AG09319 (cell line): ENCODE results near the gene ZMIZ2.
"Not testable (repeated sequence)": the region's sequence is repeated elsewhere in the genome, so short reads cannot be mapped to it uniquely, and the experiment has no call there.

Source experiments
- DNase-seq: peaks from one replicate; pipeline ENCODE4 v3.0.0-alpha.2; 2010; ENCODE audit warnings: low read depth; ENCODE audit errors: extremely low read depth
- TF ChIP-seq, protein P1 (sequence below): IDR thresholded peaks from 2 replicates; pipeline ENCODE4 v1.5.1; 2011; ENCODE audit warnings: low read depth, mild to moderate bottlenecking, inconsistent platforms, low read length, moderate library complexity

The ZMIZ2 gene

DNA sequence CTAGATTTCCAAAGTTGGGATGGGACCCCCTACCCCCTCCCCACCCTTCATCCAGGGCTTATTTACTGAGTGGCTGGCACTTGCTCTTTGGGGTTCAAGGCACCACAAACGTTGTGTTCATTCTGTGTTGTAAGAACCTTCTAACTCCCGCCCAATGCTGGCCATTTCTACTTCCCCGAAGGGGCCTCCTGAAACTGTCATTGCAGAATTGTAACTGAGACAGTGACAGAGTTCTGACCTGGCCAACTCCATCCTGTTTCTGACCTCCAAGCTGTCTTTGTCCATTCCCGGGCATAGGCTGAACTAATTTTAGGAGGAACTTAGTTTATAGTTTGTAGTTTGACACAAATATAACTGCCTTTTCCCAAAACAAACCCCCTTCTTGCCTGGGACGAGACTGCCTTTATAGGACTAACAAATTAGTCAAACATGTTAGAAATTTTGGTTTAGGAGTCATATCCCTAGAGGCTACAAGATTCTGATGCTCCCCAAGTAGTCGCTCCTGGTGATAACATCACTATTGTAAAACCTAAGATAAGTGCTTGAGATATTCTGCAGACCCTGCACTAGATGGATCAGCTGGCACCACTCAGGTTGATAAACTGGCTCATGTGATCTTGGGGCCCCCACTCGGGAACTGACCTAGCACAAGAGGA lies 34.8 kb upstream of the ZMIZ2 start:
- DNase-seq, result no peak
- TF ChIP-seq, protein P1, sequence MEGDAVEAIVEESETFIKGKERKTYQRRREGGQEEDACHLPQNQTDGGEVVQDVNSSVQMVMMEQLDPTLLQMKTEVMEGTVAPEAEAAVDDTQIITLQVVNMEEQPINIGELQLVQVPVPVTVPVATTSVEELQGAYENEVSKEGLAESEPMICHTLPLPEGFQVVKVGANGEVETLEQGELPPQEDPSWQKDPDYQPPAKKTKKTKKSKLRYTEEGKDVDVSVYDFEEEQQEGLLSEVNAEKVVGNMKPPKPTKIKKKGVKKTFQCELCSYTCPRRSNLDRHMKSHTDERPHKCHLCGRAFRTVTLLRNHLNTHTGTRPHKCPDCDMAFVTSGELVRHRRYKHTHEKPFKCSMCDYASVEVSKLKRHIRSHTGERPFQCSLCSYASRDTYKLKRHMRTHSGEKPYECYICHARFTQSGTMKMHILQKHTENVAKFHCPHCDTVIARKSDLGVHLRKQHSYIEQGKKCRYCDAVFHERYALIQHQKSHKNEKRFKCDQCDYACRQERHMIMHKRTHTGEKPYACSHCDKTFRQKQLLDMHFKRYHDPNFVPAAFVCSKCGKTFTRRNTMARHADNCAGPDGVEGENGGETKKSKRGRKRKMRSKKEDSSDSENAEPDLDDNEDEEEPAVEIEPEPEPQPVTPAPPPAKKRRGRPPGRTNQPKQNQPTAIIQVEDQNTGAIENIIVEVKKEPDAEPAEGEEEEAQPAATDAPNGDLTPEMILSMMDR, result no peak

DNA sequence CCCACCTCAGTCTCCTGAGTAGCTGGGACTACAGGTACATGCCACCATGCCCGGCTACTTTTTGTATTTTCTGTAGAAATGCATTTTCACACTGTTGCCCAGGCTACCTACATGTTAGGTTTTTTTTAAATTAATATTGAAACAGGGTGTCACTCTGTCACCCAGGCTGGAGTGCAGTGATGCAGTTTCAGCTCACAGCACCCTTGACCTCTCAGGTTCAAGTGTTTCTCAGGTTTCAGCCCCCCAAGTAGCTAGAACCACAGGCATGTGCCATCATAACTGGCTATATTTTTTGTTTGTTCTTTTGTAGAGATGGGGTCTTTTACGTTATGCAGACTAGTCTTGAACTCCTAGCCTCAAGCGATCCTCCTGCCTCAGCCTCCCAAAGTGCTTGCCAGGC lies 32.4 kb upstream of the ZMIZ2 start:
- TF ChIP-seq, protein P1, result no peak
- DNase-seq, result no peak

DNA sequence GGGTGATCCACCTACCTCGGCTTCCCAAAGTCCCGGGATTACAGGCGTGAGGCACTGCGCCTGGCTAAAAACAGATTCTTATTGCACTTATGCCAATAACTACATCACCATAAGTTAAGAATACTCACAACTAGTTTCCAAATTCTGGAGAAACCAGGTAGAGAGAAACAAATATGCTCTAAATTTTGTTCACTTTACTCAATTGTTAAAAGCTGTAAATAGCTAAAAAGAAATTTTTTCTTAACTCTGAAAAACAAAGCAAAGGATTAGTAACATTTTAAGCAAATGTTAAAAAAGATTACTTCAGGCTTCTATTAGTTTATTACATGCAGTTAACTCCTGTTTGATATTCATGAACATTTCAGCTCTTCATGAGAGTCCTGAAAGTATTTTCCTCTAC lies 28.3 kb upstream of the ZMIZ2 start:
- TF ChIP-seq, protein P1, result no peak
- DNase-seq, result no peak

DNA sequence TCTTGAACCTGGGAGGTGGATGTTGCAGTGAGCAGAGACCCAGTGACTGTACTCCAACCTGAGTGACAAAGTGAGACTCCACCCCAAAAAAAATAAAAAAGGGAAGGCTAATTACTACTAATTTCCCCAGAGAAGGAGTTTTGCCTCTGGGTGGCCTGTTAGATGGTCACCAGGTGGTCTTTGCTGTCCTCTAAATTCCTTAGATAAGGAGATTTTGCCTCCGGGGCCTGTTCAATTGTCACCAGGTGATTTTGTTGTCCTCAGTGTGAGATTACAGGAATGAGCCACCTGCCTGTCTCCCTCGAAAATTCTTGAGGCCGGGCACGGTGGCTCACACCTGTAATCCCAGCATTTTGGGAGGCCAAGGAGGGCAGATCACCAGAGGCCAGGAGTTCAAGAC lies 24.4 kb upstream of the ZMIZ2 start:
- TF ChIP-seq, protein P1, result no peak
- DNase-seq, result no peak

DNA sequence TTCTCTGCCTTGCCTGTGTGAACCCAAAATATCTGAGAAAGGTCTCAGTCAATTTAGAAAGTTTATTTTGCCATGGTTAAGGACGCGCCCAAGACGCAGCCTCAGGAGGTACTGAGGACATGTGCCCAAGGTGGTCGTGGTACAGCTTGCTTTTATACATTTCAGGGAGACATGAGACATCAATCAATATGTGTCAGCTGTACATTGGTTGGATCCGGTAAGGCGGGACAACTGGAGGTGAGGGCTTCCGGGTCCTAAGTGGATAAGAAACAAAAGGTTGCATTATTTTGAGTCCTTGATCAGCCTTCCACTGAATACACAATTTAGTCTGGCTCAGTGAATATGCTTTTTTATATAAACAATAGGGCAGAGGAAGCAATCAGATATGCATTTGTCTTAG lies 22.4 kb upstream of the ZMIZ2 start:
- not testable (repeated sequence) for DNase-seq

DNA sequence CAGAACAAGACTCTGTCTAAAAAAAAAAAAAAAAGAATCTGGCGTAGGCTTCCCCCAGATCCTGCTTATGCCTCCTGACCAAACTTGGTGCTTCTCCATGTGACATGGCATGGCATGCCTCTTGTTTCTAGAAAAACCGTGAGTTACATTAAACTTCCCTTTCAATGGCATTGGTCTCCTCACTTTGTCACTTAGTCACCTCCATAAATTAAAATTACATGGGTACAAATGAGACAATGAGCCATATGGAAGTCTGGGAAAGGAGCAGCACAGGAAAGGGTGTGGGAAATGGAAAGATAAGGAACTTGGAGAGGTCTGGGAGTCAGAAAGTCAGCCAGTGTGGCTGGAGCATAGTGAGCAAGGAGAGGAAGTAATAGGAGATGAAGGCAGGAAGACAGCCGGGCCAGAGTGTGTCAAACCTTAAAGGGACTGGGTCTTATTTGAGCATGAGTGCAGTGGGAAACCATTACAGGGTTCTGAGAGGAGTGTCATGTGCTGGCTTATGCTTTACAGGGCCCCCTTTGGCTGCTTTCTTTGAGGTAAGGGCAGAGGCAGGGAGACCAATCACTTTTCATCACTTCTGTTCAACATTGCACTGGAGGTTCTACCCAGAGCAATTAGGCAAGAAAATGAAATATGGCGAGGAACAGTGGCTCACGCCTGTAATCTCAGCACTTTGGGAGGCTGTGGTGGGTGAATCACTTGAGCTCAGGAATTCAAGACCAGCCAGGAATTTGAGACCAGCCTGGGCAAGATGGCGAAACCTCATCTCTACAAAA lies 21.3 kb upstream of the ZMIZ2 start:
- TF ChIP-seq, protein P1, result no peak
- no peak for DNase-seq

DNA sequence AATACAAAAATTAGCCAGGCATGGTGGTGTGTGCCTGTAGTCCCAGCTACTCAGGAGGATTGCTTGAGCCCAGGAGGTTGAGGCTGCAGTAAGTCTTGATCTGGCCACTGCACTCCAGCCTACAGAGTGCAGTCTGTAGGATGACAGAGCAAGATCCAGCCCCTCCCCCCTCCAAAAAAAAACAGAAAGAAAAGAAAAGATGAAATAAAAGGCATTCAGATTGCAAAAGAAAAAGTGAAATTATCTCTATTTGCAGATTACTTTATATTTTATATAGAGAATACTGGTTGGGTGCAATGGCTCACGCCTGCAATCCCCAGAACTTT lies 20.7 kb upstream of the ZMIZ2 start:
- TF ChIP-seq, protein P1, result no peak
- no peak for DNase-seq
